ENCODE measurements around the gene FAM24B.
A peak's percentile ranks its signal among the peaks of the same experiment; 100 is the strongest.
"Not testable (repeated sequence)": the region's sequence is repeated elsewhere in the genome, so short reads cannot be mapped to it uniquely, and the experiment has no call there.

FAM24B gene, protein sequence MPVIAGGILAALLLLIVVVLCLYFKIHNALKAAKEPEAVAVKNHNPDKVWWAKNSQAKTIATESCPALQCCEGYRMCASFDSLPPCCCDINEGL

DNA sequence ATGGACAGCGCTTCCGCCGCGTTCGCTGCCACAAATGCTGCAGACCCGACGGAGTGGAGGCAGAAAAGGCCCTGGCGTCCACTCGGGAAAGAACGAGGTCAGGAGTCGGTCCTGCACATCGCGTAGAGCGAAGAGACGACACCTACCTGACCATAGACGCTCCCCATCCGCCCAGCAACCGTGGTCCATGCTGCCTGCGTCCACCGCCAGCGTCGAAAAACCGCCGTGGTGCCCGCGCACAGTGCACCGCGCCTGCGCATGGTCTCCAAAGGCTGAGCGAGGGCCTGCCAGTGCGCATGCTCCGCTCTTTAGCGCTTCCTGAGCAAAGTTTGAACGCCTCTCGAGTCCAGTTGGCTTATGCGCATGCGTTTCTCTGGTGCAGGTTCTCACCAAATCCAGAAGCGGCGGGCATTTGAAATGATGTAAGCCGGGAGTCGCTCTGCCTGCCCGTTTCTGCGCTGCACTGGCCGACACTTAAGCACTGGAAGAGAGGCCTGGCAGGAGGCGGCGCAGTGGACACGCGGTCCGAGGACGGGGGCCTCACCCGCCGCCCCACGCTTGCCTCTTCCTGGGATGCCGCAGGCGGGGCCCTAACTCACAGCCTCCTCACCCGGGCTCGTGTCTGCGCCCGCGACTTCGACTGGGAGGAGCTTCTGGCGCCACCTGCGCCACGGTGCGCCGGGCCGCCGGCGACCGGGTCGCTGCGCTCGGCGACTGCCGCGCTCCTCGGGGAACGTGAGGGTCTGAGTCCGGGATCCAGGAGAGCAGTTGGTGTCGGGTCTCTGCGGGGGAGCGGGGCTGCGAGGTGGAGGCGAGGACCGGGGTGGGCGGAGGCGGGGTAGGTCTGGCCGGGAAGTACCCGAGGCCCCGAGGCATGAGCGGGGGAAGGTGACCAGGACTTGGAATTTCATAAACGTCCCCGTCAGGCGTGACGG is at the start of gene FAM24B:
Gene FAM24B (minus strand): TSS at position 243 of the 935 bp plus-strand sequence. CDS start 29,066 bp downstream, outside the sequence.
- peak; percentile 95 for DNase-seq

DNA sequence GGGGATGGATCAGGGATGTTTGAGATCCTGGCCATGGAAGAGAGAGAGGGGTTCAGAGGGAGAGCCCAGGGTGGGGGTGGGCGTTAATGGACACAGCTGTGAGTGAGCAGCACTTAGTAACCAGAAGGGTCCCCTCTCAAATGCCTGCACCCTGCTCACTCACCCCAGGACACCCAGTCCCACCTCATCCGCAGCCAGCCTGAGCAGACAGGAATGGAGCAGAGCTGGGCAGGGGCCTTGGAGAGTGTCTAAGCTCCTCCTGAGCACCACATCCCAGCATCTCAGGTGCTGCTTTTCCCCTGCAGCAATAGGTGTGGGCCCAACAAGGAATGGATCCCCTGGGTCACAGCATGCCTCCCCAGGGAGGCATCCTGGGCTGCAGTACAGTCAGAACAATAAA is 36.3 kb upstream of the FAM24B start:
- DNase-seq: no peak

DNA sequence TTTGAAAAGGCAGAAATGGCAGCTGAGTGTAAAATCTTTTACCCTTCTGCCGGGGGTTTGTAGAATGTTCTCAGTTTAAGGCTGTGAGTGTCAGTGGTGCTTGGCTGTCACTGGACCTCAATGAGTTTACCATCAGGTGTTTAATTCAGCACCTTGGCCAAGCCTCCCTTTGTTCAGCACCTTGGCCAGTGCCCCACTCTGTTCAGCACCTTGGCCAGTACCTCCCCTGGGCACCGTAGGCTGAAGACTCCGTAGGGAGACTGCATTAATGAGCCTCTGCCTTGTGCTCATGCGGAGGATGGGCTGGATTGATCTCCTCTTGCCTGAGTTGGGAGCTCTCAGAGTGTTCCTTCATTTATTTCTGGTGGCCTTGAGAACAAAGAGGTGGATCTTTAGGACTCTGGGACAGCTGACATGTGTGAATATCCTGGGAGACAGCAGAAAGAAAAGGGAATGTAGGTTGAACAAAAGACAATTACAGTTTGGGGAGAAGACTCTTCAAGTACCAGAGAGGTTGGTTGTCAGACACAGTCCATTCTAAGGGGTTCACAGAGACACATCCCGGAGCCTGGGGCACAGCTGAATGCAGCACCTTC is 32.6 kb upstream of the FAM24B start:
- DNase-seq: no peak

DNA sequence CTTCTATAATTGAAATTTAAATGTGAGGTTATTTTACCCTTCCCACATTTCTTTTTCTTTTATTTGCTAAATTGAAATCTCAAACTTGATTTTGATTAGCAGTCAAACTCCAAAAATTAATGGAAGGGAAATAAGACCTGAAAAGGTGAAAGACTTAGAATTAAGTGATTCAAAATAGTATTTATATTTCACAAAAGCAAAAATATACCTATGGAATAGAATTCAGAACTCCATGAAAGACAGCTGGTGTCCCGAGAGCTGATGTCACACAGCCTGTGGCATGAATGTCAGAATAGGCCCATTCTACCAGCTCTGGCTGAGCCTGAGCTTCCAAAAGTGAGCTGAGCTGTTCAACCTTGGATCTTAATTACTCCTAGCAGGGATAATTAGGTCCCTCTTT is 30.9 kb upstream of the FAM24B start, which contains the start of gene FAM24A:
Gene FAM24A (plus strand): TSS at position 301 of the 400 bp plus-strand sequence. CDS start 1,025 bp downstream, outside the sequence.
- DNase-seq: no peak

DNA sequence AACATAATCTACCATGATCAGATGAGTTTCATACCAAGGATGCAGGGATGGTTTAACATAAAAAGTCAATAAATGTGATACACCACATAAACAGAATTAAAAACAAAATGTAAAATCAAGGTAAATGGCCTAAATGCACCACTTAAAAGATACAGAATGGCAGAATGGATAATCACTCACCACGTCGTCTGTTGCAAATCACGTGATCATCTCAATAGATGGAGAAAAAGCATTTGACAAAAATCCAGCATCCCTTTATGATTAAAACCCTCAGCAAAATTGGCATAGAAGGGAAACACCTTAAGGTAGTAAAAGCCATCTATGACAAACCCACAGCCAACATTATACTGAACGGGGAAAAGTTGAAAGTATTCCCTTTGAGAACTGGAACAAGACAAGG is 24.5 kb upstream of the FAM24B start:
- not testable (repeated sequence) for DNase-seq

DNA sequence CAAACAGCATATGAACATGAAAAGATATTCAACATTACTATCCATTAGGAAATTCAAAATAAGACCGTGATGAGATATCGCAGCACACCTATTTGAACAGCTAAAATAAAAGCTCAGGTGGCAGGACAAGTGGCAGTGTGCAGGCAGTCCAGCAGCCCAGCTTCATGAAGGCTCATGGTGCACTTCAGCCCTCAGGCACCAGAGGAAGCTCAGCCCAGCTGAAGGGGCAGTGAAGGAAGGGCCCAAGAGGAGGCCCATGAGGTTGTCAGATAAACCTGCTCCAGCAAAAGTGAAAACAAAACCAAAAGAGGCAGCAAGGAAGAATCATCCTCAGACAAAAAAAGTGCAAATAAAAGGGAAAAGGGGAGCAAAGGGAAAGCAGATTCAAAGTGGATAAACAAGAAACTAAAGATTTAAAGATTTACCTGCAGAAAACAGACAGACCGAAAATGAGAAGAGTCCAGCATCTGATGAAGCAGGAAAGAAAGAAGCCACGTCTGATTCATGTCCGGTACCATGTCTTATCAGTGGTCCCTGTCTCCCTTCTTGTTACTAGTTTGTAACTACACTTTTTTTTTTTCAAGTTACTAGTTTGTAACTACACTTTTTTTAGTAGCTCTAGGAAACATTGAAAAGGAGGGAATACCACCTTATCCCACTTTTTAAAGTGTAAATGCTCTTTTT is 15.0 kb upstream of the FAM24B start:
- DNase-seq: no peak

DNA sequence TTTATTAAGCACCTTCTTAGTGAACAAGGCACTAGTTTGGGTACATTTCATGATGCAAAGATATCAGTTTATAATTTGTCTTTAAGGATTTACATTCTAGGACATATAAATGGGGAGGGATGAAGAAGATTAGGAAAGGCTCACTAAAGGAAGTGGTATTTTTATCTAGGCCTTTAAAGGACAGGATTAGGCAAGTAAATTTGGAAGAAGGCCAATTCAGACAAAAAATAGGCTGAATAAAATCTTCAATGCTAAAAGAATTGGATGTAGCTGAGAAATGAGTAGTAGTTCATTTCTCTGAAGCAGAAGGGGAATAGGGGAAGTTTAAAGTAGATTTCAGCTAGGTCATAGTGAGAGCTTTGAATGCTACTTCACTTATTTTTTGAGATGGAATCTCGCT is 4.8 kb upstream of the FAM24B start:
- DNase-seq: no peak

DNA sequence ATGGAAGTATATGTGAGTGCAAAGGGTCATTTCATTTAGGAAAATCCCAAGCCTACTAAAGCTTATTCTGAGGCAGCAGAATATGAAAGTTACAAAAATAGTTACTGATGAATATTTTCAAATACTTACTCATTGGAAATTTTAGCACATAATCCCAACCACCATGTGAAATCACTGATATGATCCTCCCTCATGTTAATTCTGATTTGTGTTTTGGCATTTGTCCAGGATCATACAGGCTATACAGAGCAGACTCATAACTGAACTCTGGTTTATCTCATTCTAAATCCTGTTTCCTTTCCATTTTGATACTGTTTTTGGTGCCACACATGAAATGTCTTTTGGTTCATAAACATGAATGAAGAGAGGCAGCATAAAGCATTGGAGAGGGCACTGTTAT is 3.4 kb upstream of the FAM24B start:
- no peak for DNase-seq

DNA sequence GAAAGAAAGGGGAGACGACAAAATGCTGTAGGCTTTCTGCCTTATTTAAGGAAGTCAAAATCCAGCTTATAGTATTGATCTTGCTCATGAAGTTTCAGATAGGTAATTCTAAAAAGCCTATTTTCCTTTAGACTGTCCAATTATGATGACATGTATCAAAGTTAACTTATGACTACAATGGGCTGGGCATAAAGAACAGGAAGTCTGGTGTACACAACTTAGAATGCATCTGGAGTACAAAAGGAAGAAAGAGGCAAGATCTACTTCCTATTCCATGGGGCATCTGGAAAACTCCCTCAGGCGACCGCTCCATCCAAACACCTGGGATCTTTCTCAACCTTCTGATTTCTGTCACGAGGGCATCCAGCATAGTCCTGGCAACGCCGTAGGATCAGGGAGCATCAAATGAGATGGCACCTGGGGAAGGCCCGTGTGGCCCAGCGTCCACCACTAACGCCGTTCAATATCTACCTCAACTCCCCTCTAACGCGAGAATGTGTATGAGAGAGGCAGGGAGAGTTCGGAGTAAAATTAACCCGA is 512 bp downstream of the FAM24B start:
- no peak for DNase-seq

DNA sequence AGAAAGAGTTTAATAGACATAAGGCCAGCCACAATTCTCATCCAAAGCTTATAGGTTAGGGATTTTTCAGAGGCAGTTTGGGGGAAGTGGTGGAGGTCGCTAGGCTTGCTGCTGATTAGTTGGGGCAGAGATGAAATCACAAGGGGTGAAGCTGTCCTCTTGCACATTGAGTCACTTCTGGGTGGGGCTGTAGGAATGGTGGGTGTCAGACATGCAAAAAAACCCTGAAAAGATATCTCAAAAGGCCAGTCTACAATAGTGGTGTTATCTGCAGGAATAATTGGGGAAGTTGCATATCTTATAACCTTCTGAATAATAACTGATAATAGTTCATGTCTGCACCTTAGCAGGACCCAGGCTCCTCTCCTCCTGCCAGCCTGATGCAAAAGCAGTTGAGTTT is 2.1 kb downstream of the FAM24B start:
- DNase-seq: no peak

DNA sequence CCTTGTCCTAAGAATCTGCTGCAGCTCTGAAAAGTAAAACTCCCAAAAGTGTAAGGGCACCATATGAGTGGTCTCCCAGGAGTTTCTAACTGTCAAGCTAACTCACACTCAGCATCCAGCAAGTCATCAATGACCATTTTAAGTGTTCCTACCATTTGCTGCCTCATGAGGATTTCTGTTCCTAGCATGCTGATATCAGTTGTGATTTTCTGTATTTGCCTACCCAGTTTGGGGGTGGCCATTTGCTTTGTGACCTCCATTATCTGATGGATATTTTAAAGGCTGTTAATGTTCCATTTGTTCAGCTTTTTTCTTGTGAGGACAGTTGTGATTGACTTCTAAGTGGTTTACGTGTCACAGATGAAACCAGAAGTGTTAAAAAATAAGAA is 2.9 kb downstream of the FAM24B start:
- DNase-seq: no peak

DNA sequence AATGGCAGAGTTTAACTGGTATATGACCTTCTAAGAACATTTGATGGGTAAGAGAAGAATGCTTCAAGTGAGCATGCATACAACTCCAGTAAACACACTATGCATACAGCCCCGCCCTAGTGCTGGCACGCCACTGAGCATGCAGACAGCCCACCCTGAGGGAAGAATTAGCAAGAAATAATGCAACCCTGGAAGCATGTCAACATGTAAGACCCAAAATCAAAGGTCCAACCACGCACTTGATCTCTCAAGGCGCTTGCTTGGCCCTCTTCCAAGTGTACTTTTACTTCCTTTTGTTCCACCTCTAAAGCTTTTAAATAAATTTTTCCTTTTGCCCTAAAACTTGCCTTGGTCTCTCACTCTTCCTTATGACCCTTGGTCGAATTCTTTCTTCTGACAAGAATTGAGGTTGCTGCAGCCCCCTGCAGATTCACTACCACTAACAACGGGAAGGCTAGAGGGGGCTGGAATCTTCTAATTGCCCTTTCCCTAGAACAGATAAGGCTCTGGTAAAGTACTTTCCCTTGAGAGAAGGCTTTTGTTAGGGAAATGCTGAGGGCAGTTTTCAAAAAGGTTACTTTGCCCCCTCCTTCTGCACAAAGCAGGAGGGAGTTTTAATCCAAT is 3.4 kb downstream of the FAM24B start:
- no peak for DNase-seq

DNA sequence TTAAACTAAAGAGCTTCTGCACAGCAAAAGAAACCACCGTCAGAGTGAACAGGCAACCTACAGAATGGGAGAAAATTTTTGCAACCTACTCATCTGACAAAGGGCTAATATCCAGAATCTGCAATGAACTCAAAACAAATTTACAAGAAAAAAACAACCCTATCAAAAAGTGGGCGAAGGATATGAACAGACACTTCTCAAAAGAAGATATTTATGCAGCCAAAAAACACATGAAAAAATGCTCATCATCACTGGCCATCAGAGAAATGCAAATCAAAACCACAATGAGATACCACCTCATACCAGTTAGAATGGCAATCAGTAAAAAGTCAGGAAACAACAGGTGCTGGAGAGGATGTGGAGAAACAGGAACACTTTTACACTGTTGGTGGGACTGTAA is 7.4 kb downstream of the FAM24B start:
- not testable (repeated sequence) for DNase-seq

DNA sequence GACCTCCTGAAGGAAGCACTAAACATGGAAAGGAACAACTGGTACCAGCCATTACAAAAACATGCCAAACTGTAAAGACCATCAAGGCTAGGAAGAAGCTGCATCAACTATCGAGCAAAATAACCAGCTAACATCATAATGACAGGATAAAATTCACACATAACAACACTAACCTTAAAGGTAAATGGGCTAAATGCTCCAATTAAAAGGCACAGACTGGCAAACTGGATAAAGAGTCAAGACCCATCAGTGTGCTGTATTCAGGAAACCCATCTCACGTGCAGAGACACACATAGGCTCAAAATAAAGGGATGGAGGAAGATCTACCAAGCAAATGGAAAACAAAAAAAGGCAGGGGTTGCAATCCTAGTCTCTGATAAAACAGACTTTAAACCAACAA is 10.6 kb downstream of the FAM24B start:
- DNase-seq: not testable (repeated sequence)

DNA sequence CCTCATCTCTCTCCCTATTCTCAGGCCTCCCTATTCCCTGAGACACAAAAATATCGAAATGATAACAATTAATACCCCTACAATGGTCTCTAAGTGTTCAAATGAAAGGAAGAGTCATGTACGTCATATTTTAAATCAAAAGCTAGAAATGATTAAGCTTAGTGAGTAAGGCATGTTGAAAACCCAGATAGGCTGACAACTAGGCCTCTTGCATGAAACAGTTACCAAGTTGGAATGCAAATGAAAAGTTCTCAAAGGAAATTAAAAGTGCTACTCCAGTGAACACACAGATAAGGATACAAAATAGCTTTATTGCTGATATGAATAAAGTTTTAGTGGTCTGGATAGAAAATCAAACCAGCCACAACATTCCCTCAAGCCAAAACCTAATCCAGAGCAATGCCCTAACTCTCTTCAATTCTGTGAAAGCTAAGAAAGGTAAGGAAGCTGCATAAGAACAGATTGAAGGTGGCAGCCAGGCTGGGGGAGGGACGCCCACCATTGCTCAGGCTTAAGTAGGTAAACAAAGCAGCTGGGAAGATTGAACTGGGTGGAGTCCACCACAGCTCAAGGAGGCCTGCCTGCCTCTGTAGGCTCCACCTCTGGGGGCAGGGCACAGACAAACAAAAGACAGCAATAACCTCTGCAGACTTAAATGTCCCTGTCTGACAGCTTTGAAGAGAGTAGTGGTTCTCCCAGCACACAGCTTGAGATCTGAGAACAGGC is 12.5 kb downstream of the FAM24B start:
- DNase-seq: not testable (repeated sequence)

DNA sequence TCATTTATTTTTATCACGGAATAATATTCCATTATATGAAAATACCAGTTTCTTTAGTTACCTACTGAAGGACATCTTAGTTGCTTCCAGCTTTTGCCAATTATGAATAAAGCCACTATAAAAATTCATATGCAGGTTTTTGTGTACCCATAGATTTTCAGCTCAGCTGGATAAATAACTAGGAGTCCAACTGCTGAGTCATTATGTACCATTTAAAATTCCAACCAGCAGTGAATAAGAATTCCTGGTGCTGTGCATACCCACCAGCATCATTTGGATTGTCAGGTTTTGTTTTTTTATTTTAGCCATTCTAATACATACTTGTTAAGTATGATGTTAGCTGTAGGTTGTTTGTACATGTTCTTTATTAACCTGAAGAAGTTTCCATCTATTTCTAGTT is 14.5 kb downstream of the FAM24B start:
- no peak for DNase-seq

DNA sequence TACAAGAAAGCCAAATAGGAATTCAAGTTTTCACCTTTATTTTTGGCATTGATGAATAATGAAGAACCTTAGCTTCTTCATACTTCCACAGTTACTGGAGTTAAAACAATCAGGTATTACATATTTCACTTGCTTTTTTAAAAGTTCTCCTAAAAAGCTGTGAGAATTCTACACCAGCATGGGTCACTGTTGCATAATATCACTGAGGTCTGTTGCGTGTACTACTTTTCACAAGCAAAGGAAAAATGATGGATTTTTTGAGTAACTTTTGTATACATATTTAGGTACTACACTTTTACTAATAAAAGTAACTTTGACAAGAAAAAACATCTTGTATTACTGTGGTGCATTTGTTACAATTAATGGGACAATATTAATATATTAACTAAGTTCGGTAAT is 15.2 kb downstream of the FAM24B start:
- DNase-seq: no peak

DNA sequence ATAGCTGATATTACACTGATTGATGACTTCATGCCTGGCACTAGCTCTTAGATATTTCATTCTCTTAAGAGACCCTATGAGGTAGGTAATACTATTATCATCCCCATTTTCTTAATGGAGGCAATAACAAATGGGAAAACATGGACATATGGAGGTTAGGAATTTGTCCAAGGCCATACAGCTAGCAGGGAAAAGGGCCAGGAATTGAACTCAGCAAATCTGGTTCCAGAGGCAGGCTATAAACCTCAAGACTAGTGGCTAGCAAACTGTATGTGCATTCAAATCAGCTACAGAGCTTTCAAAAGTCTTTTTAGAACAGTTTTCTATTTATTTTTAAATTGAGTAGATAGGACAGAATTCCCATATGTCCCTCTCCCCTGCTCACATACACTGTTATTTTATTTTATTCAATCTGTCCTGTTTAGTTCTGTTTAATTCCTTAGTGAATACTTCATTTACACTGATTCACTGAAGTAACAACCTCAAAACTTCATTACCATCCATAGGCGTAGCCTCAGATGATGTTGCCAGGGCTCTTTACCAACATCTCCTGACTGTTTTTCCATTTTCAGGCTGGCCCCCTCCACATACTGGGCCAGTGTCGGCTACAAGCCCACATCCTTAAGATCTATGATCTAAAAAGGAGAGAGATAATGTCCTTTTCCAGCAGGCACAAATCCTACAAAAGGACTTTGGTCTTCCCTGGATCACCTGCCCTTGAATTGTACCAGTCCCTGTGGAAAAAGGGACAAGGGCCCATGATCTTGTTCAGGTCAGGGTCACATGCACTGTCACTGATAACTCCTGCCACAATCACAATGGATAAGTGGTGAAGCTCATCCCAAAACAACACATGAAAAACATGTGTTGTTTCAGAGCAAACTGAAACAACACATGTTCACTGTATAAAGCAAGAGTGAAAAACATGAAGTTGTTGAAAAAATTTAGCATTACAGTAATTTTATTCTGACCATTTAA is 15.9 kb downstream of the FAM24B start:
- DNase-seq: no peak

DNA sequence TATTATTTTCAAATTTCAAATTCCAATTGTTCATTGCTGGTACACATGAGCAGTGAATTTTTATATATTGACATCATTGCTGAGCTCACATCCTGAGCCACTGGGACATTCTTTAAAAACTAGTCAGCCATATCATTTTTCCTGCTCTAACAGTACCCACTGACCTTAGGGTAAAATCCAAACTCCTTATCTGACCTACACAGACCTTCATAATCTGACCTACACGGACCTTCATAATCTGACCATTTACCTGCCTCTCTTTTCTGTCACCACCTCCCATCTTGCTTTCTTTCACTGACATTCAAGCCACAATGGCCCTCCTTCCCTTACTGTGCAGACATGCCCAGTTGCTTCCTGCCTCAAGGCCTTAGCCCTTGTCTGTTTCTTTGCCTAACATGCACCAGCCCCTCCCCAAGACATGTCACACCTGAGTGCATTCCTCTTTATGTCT is 17.6 kb downstream of the FAM24B start:
- DNase-seq: no peak

DNA sequence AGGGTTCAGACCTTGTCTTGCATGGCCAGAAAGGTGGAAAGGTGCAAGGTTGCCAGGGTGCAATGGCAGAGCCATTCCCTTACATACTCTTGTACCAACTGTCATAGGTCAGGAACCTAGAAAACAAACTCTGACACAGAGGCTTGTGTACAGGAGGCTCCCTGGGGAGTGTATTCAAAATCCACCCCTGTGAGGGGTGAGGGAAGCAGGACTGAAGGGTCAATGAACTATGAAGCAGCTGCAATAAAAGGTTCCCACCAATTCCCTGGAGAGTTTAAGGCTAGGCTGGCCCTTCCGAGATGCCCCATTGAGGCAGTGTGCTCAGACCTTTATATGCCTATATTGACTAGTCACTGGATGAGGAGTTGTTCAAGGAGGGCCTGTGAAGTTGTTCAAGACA is 19.9 kb downstream of the FAM24B start:
- no peak for DNase-seq

DNA sequence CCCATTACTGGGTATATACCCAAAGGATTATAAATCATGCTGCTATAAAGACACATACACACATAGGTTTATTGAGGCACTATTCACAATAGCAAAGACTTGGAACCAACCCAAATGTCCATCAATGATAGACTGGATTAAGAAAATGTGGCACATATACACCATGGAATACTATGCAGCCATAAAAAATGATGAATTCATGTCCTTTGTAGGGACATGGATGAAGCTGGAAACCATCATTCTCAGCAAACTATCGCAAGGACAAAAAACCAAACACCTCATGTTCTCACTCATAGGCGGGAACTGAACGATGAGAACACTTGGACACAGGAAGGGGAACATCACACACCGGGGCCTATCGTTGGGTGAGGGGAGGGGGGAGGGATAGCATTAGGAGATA is 21.3 kb downstream of the FAM24B start:
- DNase-seq: not testable (repeated sequence)
